Measurements from ENCODE around the gene PA2G4.
A peak's percentile ranks its signal among the peaks of the same experiment; 100 is the strongest.

PA2G4 gene

DNA sequence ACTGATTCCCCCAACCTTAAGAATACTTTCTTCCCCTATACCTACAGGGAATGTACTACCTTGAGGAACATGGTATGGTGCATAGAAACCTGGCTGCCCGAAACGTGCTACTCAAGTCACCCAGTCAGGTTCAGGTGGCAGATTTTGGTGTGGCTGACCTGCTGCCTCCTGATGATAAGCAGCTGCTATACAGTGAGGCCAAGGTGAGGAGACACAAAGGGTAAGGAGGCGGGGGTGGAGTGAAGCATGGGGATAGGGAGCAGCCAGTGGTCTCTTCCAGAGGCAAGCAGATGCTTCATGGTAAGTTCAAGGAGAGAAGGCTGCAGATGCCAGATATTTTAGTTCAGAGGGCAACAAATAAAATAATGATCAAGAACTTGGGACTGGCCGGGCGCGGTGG lies 6.6 kb upstream of the PA2G4 start:
- H4K20me1 ChIP-seq, result no peaks in the 10 kb centered on the region
- no peaks in the 10 kb centered on the region for H3K36me3 ChIP-seq
- H3K4me1 ChIP-seq, result peaks cover 3% of the 10 kb centered on the region
- TF ChIP-seq Cebpa-rat (IDR thresholded peaks at IDR 0.05), result no peak
- no peak overlapping the region for H3K27ac ChIP-seq
- no peak overlapping the region for H3K4me2 ChIP-seq
- no peaks in the 10 kb centered on the region for H3K27me3 ChIP-seq
- H3K9me3 ChIP-seq, result no peaks in the 10 kb centered on the region
- H3K4me3 ChIP-seq, result no peak overlapping the region
- H3K9ac ChIP-seq, result no peak overlapping the region

DNA sequence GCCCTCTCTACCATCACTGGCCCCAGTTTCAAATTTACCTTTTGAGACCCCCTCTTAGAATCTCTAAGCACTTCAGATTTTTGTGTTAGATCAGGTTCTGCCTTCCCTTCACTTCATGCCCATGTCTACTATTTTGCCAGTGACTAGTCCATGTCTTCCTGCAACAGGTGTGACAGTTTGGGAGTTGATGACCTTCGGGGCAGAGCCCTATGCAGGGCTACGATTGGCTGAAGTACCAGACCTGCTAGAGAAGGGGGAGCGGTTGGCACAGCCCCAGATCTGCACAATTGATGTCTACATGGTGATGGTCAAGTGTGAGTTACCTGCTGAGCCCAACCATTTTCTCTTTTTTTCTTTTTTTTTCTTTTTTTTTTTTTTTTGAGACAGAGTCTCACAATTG lies 5.8 kb upstream of the PA2G4 start:
- H3K4me3 ChIP-seq, result no peak overlapping the region
- no peaks in the 10 kb centered on the region for H3K36me3 ChIP-seq
- no peak overlapping the region for H3K9ac ChIP-seq
- H4K20me1 ChIP-seq, result no peaks in the 10 kb centered on the region
- TF ChIP-seq Cebpa-rat (IDR thresholded peaks at IDR 0.05), result no peak
- H3K9me3 ChIP-seq, result no peaks in the 10 kb centered on the region
- H3K27ac ChIP-seq, result no peak overlapping the region
- no peak overlapping the region for H3K4me2 ChIP-seq
- no peaks in the 10 kb centered on the region for H3K27me3 ChIP-seq
- peaks cover 12% of the 10 kb centered on the region for H3K4me1 ChIP-seq

DNA sequence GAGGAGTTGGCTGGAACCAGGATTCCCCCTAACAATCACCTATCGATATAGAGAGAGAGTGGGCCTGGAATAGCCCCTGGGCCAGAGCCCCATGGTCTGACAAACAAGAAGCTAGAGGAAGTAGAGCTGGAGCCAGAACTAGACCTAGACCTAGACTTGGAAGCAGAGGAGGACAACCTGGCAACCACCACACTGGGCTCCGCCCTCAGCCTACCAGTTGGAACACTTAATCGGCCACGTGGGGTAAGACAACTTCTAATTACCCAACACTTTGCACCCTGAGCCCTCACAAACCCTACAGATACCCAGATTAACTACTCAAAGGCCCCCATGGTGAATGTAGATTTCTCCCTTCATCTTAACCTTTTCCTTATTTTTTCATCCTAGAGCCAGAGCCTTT lies 4.6 kb upstream of the PA2G4 start:
- Histone ChIP-seq H3K27me3 (no peaks in the 10 kb centered on the region), H3K9me3 (no peaks in the 10 kb centered on the region), H3K4me3 (no peak overlapping the region), H3K4me2 (no peak overlapping the region), H3K4me1 (peaks cover 14% of the 10 kb centered on the region), H4K20me1 (no peaks in the 10 kb centered on the region; the same call in 1 of the 2 replicates), H3K36me3 (no peaks in the 10 kb centered on the region), H3K9ac (no peak overlapping the region), H3K27ac (no peak overlapping the region)
- no peak for TF ChIP-seq Cebpa-rat (IDR thresholded peaks at IDR 0.05)

DNA sequence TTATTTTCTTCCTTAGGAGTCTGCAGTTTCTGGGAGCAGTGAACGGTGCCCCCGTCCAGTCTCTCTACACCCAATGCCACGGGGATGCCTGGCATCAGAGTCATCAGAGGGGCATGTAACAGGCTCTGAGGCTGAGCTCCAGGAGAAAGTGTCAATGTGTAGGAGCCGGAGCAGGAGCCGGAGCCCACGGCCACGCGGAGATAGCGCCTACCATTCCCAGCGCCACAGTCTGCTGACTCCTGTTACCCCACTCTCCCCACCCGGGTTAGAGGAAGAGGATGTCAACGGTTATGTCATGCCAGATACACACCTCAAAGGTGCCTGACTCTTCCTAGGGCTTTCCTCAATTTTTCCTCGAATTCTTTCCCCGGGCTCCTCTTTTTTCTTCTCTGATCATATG lies 3.3 kb upstream of the PA2G4 start:
- Histone ChIP-seq H4K20me1 (peaks cover 12% of the 10 kb centered on the region), H3K4me1 (peaks cover 22% of the 10 kb centered on the region), H3K9me3 (no peaks in the 10 kb centered on the region), H3K36me3 (peaks cover 2% of the 10 kb centered on the region; the same call in 1 of the 2 replicates), H3K27ac (no peak overlapping the region), H3K9ac (no peak overlapping the region), H3K4me2 (no peak overlapping the region), H3K4me3 (no peak overlapping the region), H3K27me3 (no peaks in the 10 kb centered on the region)
- TF ChIP-seq Cebpa-rat (IDR thresholded peaks at IDR 0.05), result no peak

DNA sequence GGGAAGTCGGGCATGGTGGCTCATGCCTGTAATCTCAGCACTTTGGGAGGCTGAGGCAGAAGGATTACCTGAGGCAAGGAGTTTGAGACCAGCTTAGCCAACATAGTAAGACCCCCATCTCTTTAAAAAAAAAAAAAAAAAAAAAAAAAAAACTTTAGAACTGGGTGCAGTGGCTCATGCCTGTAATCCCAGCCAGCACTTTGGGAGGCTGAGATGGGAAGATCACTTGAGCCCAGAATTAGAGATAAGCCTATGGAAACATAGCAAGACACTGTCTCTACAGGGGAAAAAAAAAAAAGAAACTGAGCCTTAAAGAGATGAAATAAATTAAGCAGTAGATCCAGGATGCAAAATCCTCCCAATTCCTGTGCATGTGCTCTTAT lies 1.7 kb upstream of the PA2G4 start:
- Histone ChIP-seq H3K4me1 (peaks cover 32% of the 10 kb centered on the region), H3K27ac (no peak overlapping the region), H3K4me3 (no peak overlapping the region)

DNA sequence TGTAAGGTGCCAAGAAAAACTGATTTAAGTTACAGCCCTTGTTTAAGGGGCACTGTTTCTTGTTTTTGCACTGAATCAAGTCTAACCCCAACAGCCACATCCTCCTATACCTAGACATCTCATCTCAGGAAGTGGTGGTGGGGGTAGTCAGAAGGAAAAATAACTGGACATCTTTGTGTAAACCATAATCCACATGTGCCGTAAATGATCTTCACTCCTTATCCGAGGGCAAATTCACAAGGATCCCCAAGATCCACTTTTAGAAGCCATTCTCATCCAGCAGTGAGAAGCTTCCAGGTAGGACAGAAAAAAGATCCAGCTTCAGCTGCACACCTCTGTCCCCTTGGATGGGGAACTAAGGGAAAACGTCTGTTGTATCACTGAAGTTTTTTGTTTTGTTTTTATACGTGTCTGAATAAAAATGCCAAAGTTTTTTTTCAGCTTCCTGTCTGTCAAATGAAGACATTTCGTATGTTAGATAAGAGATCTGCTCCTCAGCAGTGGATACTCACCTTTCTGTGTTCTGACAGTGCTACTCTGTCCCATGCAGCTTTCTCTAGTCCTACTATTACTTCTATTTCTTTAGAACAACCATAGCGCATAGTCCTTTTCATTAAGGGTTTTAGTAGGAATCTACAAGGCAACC lies 1.2 kb upstream of the PA2G4 start:
- Histone ChIP-seq H3K4me1 (peaks cover 32% of the 10 kb centered on the region), H4K20me1 (peaks cover 32% of the 10 kb centered on the region), H3K27me3 (no peaks in the 10 kb centered on the region), H3K9ac (peak overlapping the region; percentile 98), H3K4me3 (peak overlapping the region; percentile 92), H3K9me3 (no peaks in the 10 kb centered on the region), H3K36me3 (peaks cover 23% of the 10 kb centered on the region), H3K4me2 (peak overlapping the region; percentile 84), H3K27ac (0 out of 2 replicates have a peak overlapping the region, but pooled peaks have one; percentile 71)
- TF ChIP-seq Cebpa-rat (IDR thresholded peaks at IDR 0.05), result no peak

More for the DNA sequence above, 1.7 kb upstream of the PA2G4 start:
- H4K20me1 ChIP-seq, result peaks cover 28% of the 10 kb centered on the region
- no peaks in the 10 kb centered on the region for H3K27me3 ChIP-seq
- no peak for TF ChIP-seq Cebpa-rat (IDR thresholded peaks at IDR 0.05)
- H3K4me2 ChIP-seq, result peak overlapping the region; percentile 84
- H3K9me3 ChIP-seq, result no peaks in the 10 kb centered on the region
- H3K36me3 ChIP-seq, result peaks cover 18% of the 10 kb centered on the region
- H3K9ac ChIP-seq, result no peak overlapping the region; the same call in 1 of the 2 replicates

DNA sequence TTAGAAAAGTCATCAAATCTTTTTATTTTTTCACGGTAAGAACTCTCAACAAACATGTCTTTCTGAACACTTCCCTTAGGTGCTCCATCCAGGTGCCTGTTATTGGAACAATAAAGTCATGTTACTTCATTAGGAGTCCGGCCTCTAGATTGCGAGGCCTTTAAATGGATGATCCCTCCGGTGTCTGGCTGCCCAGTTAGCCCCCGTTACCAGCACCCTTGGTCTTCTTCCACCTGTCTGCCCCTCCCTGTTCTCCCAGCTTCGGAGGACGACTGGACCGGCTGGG lies 593 bp upstream of the PA2G4 start:
- H3K27me3 ChIP-seq, result no peaks in the 10 kb centered on the region
- peak overlapping the region; percentile 92 for H3K4me3 ChIP-seq
- peak overlapping the region; percentile 71 for H3K27ac ChIP-seq
- H3K9me3 ChIP-seq, result no peaks in the 10 kb centered on the region
- H4K20me1 ChIP-seq, result peaks cover 32% of the 10 kb centered on the region
- peak overlapping the region; percentile 98 for H3K9ac ChIP-seq
- H3K4me2 ChIP-seq, result peak overlapping the region; percentile 84
- H3K36me3 ChIP-seq, result peaks cover 29% of the 10 kb centered on the region
- peaks cover 32% of the 10 kb centered on the region for H3K4me1 ChIP-seq
- TF ChIP-seq Cebpa-rat (IDR thresholded peaks at IDR 0.05), result no peak

DNA sequence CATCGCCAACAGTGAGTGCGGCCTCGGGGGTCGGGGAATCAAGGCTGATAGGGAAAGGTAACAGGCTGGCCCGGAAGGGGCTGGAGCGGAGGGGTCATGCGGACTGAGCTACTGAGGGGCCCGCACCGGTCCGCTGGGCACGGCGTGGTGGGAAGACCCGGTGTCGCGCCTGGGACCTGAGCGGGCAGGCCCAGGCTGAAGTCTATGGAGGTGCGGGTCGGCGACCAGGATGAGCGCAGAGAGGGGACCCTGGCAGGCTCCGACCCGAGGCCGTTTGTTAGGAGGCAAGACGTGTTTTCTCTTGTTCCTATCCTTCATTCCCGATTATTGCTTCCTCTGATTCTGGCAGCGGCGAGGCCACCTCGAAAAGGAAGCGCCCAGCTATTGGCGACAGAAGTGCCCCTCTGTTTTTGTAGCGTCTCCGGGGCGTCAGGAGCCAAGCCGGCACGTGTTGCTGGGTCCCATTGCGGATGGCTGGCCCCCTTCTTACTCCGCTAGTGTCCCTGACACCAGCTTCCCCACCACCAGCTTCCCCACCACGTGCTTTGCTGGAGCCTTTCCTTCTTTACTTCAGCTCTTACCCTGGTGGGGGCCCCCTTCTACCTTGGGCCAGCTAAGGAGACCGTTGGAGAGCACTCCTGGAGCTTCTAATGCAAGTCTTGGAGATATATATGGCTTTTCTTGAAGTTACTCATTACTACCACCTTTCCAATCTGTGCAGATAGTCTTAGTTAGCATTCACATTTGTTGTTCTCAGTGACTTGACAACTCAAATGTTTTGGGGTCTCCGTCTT lies 653 bp downstream of the PA2G4 start:
- no peak for TF ChIP-seq Cebpa-rat (IDR thresholded peaks at IDR 0.05)
- Histone ChIP-seq H3K9ac (peak overlapping the region; percentile 98), H3K4me3 (peak overlapping the region; percentile 92), H3K4me2 (peak overlapping the region; percentile 95), H4K20me1 (peaks cover 32% of the 10 kb centered on the region), H3K4me1 (peaks cover 32% of the 10 kb centered on the region), H3K27ac (peak overlapping the region; percentile 97), H3K36me3 (peaks cover 41% of the 10 kb centered on the region), H3K9me3 (no peaks in the 10 kb centered on the region), H3K27me3 (no peaks in the 10 kb centered on the region)

DNA sequence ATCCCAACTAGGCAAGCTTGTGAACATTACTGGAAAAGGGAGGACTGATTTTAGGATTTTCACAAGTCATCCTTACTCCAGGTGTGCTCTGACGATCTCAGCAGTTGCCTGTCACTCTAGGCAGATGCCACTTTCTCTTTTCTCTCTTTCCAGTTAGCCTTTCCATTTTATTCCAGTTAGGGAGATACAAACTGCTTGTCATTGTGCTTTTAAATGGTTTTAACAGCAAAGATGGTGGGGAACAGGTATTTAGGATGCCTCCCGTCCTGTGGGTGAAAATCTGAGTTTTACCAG lies 1.2 kb downstream of the PA2G4 start:
- Histone ChIP-seq H4K20me1 (peaks cover 32% of the 10 kb centered on the region), H3K36me3 (peaks cover 47% of the 10 kb centered on the region), H3K9me3 (no peaks in the 10 kb centered on the region), H3K9ac (peak overlapping the region; percentile 98), H3K4me3 (peak overlapping the region; percentile 92), H3K27ac (peak overlapping the region; percentile 97), H3K4me1 (peaks cover 32% of the 10 kb centered on the region), H3K4me2 (peak overlapping the region; percentile 95), H3K27me3 (no peaks in the 10 kb centered on the region)
- TF ChIP-seq Cebpa-rat (IDR thresholded peaks at IDR 0.05), result no peak

DNA sequence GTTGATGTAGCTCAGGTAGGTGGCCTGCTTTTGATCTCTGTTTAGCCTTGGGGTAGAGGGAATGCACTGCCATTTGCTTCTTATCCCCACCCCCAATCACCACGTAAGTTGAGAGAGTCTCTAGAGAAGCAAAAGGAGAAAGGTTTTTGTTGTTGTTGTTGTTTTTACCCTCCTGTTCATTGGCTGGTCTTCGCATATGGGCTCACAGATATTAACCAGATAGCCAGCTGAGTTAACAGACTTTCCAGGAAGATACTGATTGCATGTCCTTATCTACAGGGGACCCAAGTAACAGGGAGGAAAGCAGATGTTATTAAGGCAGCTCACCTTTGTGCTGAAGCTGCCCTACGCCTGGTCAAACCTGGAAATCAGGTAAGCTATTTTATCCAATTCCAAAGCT lies 2.9 kb downstream of the PA2G4 start:
- no peak overlapping the region for H3K4me2 ChIP-seq
- TF ChIP-seq Cebpa-rat (IDR thresholded peaks at IDR 0.05), result no peak
- H3K4me3 ChIP-seq, result no peak overlapping the region
- H3K4me1 ChIP-seq, result peaks cover 32% of the 10 kb centered on the region
- H3K27ac ChIP-seq, result no peak overlapping the region
- H3K9ac ChIP-seq, result peak overlapping the region; percentile 32; the same call in 1 of the 2 replicates
- H3K9me3 ChIP-seq, result no peaks in the 10 kb centered on the region
- peaks cover 64% of the 10 kb centered on the region for H3K36me3 ChIP-seq
- peaks cover 32% of the 10 kb centered on the region for H4K20me1 ChIP-seq
- no peaks in the 10 kb centered on the region for H3K27me3 ChIP-seq

Measured in BLaER1 (cell line).